C4-2B (cell line): Measurements from ENCODE around the gene C14orf119.

Source experiments
- ZFX ChIP-seq: fragments of 450-650 bp; IDR thresholded peaks from 2 replicates; pipeline ENCODE4 v1.6.1; 2017
- TF ChIP-seq, protein P1 (sequence below): fragments of 450-650 bp; conservative IDR thresholded peaks from 2 replicates; pipeline ENCODE4 v1.5.1; 2017; ENCODE audit warnings: mild to moderate bottlenecking

DNA sequence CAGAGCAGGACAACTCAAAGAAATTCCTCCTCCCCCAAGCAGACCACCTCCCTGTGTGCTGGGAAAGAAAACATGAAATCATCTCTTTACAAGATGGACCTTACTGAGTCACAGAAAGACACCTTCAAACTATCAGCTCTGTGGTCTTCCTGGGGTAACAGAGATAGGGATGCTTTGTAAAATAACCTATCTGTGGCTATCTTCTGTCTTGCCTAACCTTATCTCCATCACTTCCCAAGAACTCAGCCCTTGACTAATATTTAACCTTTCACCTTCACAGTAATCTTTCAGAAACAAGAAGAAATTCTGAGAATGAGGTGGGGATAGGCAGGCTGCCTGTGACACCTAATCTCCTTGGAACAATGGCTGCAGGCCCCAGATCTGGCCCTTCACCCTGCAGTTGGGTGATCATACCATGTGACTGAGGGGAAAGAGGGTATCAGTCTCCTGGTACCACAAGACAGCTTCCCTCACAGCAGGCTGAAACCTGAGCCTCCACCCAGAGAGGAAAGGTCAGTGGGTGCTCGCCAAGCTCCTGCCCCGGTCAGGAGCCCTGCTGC is 51.1 kb downstream of the C14orf119 start:
- TF ChIP-seq, protein P1, sequence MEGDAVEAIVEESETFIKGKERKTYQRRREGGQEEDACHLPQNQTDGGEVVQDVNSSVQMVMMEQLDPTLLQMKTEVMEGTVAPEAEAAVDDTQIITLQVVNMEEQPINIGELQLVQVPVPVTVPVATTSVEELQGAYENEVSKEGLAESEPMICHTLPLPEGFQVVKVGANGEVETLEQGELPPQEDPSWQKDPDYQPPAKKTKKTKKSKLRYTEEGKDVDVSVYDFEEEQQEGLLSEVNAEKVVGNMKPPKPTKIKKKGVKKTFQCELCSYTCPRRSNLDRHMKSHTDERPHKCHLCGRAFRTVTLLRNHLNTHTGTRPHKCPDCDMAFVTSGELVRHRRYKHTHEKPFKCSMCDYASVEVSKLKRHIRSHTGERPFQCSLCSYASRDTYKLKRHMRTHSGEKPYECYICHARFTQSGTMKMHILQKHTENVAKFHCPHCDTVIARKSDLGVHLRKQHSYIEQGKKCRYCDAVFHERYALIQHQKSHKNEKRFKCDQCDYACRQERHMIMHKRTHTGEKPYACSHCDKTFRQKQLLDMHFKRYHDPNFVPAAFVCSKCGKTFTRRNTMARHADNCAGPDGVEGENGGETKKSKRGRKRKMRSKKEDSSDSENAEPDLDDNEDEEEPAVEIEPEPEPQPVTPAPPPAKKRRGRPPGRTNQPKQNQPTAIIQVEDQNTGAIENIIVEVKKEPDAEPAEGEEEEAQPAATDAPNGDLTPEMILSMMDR: no peak
- TF ChIP-seq ZFX: no peak
